GM18520 (cell line): ENCODE results near the gene FOXO3.
"Not testable (repeated sequence)": the region's sequence is repeated elsewhere in the genome, so short reads cannot be mapped to it uniquely, and the experiment has no call there.

Experiments
- ATAC-seq: cut with Tn5 transposase; IDR thresholded peaks from one replicate; pipeline ENCODE4 v1.9.1; 2021; ENCODE audit not compliant: unreplicated experiment

Gene FOXO3

GRCh38 chr6:108682383-108683119 is 121.8 kb downstream of the FOXO3 start:
- ATAC-seq, result not testable (repeated sequence)

DNA sequence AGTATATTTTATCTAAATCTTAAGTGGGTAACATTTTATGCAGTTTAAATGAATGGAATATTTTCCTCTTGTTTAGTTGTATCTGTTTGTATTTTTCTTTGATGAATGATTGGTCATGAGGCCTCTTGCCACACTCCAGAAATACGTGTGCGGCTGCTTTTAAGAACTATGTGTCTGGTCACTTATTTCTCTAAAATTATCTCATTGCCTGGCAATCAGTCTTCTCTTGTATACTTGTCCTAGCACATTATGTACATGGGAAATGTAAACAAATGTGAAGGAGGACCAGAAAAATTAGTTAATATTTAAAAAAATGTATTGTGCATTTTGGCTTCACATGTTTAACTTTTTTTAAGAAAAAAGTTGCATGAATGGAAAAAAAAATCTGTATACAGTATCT is 123.3 kb downstream of the FOXO3 start:
- not testable (repeated sequence) for ATAC-seq

- no peak for ATAC-seq
Measured at GRCh38 chr6:108684771-108685329, 124.1 kb downstream of the FOXO3 start.

DNA sequence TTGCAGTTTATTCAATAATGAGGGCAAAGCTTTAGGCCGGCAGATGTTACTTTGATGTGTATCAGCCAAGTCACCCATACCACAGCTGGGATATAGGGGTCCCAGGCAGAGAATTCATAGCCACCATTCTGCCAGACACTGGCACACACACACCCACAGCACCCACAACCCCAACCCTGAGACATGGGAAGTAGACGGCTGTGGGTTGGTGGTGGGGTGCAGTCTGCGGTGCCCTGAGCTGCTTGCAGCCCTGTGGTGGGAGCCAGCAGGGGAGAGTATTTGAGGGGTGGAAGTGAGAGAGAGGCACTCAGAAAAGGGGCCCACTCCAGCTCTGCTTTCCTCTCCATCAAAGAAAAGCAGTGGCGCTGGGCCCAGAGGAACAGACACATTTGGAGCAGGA is 125.3 kb downstream of the FOXO3 start:
- no peak for ATAC-seq

GRCh38 chr6:108686896-108687295 is 126.2 kb downstream of the FOXO3 start:
- ATAC-seq, result no peak

- ATAC-seq, result no peak
Measured at GRCh38 chr6:108687921-108688320, 127.2 kb downstream of the FOXO3 start.

DNA sequence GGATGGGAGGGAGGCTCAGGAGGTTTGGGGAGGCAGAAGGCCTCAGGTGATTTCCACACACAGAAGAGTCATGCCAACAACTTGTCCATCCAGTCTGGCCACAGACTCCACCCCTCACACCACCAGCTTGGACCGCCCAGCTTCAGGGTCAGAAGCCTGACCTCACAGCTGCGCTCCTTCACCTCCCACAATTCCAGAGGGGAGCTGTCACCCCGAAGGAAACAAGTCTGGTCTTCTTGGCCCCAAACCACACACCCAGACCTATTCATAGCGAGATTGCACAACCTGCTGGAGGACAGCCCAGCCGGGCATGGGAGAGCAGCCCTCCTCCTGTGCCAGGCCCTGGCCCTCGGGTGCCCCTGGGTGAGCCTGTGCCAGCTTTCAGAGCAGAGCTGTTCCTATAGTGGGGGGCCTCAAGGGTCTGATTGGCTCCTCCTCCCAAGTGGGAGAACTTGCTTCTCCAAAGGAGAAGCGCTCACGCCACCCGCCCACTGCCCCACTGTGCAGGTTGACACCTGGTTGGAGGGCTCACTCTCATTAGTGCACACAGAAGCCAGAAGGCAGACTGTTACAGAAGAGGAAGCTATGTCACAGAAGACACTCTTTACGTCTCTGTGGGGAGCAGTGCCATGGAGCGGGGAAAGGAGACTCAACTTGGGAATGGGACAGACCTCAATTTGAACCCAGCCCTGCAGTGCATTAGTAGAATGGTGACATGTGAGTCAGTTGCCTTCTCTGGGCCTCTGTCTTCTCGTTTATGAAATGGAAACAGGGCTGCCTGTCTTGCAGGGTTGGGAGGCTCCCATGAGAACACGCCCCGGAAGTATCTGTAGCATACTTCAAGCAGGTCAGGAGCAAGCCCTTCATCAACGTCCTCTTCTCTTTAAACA is 128.8 kb downstream of the FOXO3 start:
- ATAC-seq, result no peak

DNA sequence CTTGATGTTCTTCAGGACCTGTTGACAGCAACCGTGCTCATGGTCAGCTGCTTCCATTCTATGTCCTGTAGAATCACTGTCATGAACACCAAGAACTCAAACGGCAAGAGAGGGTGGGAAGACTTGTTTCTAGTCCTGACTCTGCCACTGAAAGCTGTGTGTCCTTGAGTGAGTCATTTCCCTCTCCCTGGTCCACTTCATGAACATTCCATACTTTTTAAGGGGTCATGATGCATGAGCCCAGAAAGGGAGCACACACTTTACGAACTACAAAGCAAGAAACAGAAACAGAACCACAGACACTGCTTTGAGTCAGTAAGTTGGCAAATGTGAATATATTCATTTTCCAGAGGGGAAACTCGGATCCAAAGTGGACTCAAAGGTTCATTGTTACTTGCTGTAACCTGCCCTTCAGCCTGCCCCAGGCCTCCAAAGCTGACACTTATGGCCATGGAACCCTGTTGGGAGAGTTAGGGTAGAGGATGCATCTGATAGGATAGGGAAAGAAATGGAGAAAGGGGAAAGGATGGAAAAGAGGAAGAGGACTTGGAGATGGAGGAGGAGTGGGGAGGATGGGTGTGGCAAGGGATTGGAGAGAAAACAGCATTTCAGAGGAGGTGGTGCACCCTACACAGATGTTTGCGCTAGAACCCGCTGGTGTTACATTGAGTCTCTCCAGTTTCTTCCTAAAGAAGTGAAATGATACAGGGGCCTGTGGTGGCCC is 129.8 kb downstream of the FOXO3 start:
- ATAC-seq, result no peak

GRCh38 chr6:108693430-108694154 is 132.9 kb downstream of the FOXO3 start:
- ATAC-seq, result no peak

DNA sequence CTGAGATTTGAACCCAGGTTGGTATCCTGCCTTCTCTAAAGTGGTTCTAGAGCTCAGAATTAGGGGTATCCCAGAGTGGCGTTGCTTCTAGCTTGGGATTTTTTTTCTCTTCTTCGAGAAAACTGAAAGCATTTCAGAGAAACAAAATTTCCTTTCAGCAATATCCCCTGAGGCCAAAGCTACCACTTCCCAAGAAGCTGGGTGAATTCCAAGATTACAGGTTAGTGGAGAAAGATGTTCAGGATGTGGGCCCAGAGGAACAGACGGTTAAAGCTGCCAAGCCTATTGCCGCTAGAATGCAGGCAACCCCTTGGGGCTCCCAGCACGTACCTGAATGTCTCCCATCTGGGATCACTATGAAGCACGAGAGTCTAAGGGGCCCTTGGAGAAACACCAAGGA is 134.1 kb downstream of the FOXO3 start:
- no peak for ATAC-seq

GRCh38 chr6:108697561-108698161 is 136.9 kb downstream of the FOXO3 start:
- no peak for ATAC-seq

- no peak for ATAC-seq
Measured at GRCh38 chr6:108698593-108699289, 138.0 kb downstream of the FOXO3 start.

DNA sequence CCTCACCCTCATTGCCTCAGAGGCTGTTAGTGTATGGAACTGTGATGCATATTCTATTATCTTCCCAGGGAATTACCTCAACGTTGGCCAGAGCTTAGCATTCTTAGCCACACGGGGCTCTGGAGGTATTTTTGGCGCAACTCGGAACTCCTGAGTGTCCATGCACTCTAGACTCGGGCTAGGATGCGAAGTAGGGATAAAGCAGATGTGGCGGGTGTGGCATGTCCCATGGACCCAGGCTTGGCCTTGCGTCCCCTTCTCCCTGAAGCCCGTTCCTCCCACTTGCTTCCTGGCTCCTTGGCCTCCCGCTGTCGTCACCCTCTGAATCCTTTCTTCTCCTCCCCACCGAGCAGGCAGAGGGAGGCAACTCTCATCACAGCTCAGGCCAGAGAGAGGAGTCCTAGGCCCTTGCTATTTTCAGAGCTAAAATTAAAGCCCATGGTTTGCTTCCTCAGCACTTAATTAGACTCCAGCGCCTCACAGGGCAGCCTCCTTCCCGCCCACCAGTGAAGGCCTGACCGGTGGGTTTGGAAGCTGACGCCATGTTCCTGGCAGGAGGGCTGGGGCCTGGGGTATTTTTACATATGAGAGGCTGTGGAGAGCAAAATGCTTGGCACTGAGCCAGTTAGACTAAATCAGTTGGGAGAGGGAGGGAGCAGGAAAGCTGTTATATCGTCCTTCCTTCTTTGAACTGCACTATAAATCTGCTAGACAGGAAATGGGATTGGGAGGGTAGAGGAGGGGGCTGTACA is 138.7 kb downstream of the FOXO3 start:
- ATAC-seq, result no peak

GRCh38 chr6:108702106-108702851 is 141.6 kb downstream of the FOXO3 start:
- ATAC-seq, result no peak

- no peak for ATAC-seq
Measured at GRCh38 chr6:108706649-108707048, 145.9 kb downstream of the FOXO3 start.

DNA sequence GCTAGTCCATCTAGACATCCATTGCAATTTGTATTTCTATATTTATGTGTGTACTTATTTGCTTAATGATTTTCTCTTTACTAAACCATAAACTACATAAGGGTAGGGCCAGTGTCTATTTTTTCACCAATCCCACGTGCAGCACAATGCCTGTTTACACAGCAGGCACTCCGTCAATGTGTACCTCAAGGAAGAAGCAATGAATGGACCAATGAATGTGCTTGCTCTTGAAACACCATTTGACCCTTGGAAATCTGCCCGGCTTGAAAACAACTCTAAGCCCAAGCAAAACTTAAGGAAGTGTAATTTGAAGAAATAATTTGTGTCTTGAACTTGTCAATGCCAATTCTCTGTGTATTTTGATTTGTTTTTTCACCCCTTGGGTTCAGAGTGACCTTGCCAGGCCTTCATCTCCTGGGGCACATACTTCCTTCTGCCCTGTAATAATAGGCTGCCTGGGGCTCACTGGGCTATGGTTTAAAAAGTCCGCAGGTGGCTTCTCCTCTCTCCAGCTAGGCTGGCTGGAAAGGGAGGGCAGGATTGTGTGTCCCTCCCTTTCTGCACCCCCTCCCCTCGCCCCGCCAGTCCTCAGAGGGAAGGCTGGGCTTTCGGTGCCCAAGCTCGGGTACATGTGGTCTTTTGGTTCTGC is 146.7 kb downstream of the FOXO3 start:
- ATAC-seq, result no peak

- ATAC-seq, result no peak
Measured at GRCh38 chr6:108710030-108710429, 149.3 kb downstream of the FOXO3 start.

- no peak for ATAC-seq
Measured at GRCh38 chr6:108710551-108710950, 149.8 kb downstream of the FOXO3 start.
